ENCODE measurements around the gene SUN2.

DNA sequence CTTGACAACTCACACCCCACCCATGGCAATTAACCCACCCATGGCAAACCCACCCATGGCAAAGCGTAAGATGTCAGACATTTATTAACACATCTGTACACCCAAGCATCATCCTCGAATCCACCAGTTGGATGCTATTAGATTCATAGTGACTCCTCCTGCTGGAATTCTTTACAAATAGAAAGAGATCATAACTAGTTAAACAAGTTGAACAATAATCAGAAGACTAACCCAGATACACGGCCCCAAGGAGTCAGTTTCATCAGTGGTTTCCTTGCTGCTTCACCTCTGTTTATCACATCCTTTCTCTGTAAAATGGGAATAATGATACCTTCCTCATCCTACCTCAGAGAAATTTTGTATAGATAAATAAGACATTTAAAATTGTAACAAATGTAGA lies 44.9 kb downstream of the SUN2 start:
- TF ChIP-seq ZNF10 (CRISPR knock-in tag; IDR thresholded peaks at IDR 0.05; ENCODE audit: borderline replicate concordance, low read depth) (no peak), PPARG (CRISPR knock-in tag; conservative IDR thresholded peaks at IDR 0.05) (no peak), PCBP2 (optimal IDR thresholded peaks at IDR 0.05; ENCODE audit: low read depth, low read length, poor library complexity, severe bottlenecking) (no peak), MXI1 (IDR thresholded peaks at IDR 0.05; ENCODE audit: borderline replicate concordance, low read depth, low read length) (no peak)

Data from HepG2 (cell line).